ENCODE data around the gene POLR2L.

- peak in 1 of 3 experiments; percentile 12 for TF ChIP-seq CTCF (IDR thresholded peaks at IDR 0.05)
- peak in 1 of 2 donors; percentile 42 for TF ChIP-seq POLR2AphosphoS5 (IDR thresholded peaks at IDR 0.05; ENCODE audit: insufficient read depth in 1 of 2, low read depth in 1 of 2)
Measured at GRCh38 chr11:833114-833791, 9.1 kb downstream of the POLR2L start.
